Gastrocnemius medialis (tissue), 4 donors: ENCODE measurements around the gene DLGAP5. TPM values are rescaled to one million over a fixed set of nuclear protein-coding genes. Genes with fewer than 3 reads are reported as not detected.
A peak's percentile ranks its signal among the peaks of the same experiment; 100 is the strongest.

Experiments
- ATAC-seq, 2 donors: fragments of 150-250 bp; one replicate each; pipeline ENCODE4 v1.9.1; 2016
- DNase-seq, 2 donors: peaks; one replicate each; pipeline ENCODE4 v3.0.0-alpha.2; 2019
- H3K27ac ChIP-seq, 4 donors: fragments of 200-600 bp; sonication (generic); 1 replicate in 1 of 4; 2 replicates in 3 of 4; pipeline ENCODE4 v1.5.1; 2016 to 2018; ENCODE audit warnings: mild to moderate bottlenecking in 2 of 4, moderate library complexity in 1 of 4
- H3K27me3 ChIP-seq, 3 donors: fragments of 200-600 bp; sonication (generic) in 2 of 3; 1 replicate in 1 of 3; 2 replicates in 2 of 3; pipeline versions ENCODE4 v1.5.1 to v1.6.0; 2016 to 2019; ENCODE audit warnings: mild to moderate bottlenecking in 1 of 3, moderate library complexity in 1 of 3
- H3K36me3 ChIP-seq, 2 donors: fragments of 200-600 bp; sonication (generic) in 1 of 2; one replicate each; pipeline ENCODE4 v1.5.1; 2017 to 2018
- H3K4me1 ChIP-seq, 2 donors: fragments of 200-600 bp; sonication (generic) in 1 of 2; one replicate each; pipeline ENCODE4 v1.5.1; 2016 to 2017; ENCODE audit warnings: mild to moderate bottlenecking in 2 of 2
- H3K4me3 ChIP-seq, 4 donors: fragments of 200-600 bp; sonication (generic) in 3 of 4; 1 replicate in 1 of 4; 2 replicates in 3 of 4; pipeline ENCODE4 v1.5.1; 2016 to 2019; ENCODE audit warnings: mild to moderate bottlenecking in 2 of 4
- H3K9me3 ChIP-seq, 3 donors: fragments of 200-600 bp; sonication (generic) in 2 of 3; 1 replicate in 1 of 3; 2 replicates in 2 of 3; pipeline ENCODE4 v1.5.1; 2016 to 2019
- CTCF ChIP-seq, 5 experiments: fragments of 450-650 bp in 3 of 5; fragments of 200-600 bp in 2 of 5; sonication (generic) in 2 of 5; IDR thresholded peaks in 4 of 5; conservative IDR thresholded peaks in 1 of 5; 1 replicate in 4 of 5; 2 replicates in 1 of 5; pipeline ENCODE4 v1.5.1; 2016 to 2019; ENCODE audit warnings: antibody characterized with exemption in 5 of 5, mild to moderate bottlenecking in 3 of 5, moderate library complexity in 3 of 5
- POLR2A ChIP-seq, 2 donors: fragments of 450-650 bp; IDR thresholded peaks; one replicate each; pipeline ENCODE4 v1.6.1; 2017; ENCODE audit warnings: antibody characterized with exemption in 2 of 2, mild to moderate bottlenecking in 2 of 2, moderate library complexity in 2 of 2
- in situ Hi-C, 4 donors: fragments of 200-750 bp; cut with MboI; loops; one replicate each; pipeline versions ENCODE4 v1.15.0 to v1.8.0; 2017; ENCODE audit warnings: low sequenced_read_pairs in 4 of 4
- intact Hi-C: fragments of 100-400 bp; cut with DNase I; formaldehyde crosslinking; loops from one replicate; pipeline ENCODE4 v1.15.1; 2023; ENCODE audit warnings: low total_unique reads
- total RNA-seq, 4 donors: library from RNA; depleted of rRNA; stranded (reverse); fragments of >200 nt; gene quantifications; one replicate each; pipeline versions ENCODE4 v1.1.0 to v1.2.3, GENCODE V29; 2016

The DLGAP5 gene
- total RNA-seq, 4 donors from 2014 or later, result not detected

GRCh38 chr14:55122440-55122986 lies 68.9 kb downstream of the DLGAP5 start:
- Histone ChIP-seq H3K36me3 (no peaks in the 10 kb centered on the region), H3K27ac (no peak overlapping the region), H3K27me3 (no peaks in the 10 kb centered on the region), H3K4me1 (peaks cover 12 to 26% of the 10 kb centered on the region in 2 donors), H3K4me3 (no peak overlapping the region), H3K9me3 (no peaks in the 10 kb centered on the region)
- ATAC-seq, result no peak
- no peak for TF ChIP-seq POLR2A (IDR thresholded peaks at IDR 0.05)
- TF ChIP-seq CTCF (IDR thresholded peaks at IDR 0.05 in 4 of 5, conservative IDR thresholded peaks at IDR 0.05 in 1 of 5), result no peak
- in situ Hi-C loops (no loop called here), intact Hi-C loops (no loop called here)
- DNase-seq, result no peak

- no peak overlapping the region for H3K4me3 ChIP-seq
- TF ChIP-seq POLR2A (IDR thresholded peaks at IDR 0.05), result no peak
- no peak for TF ChIP-seq CTCF (IDR thresholded peaks at IDR 0.05 in 4 of 5, conservative IDR thresholded peaks at IDR 0.05 in 1 of 5)
- ATAC-seq (no peak), DNase-seq (no peak)
- no peak overlapping the region for H3K27ac ChIP-seq
- in situ Hi-C loops, result no loop called here
- H3K27me3 ChIP-seq, result no peaks in the 10 kb centered on the region
- peaks cover 12 to 26% of the 10 kb centered on the region in 2 donors for H3K4me1 ChIP-seq
- H3K9me3 ChIP-seq, result no peaks in the 10 kb centered on the region
- H3K36me3 ChIP-seq, result no peaks in the 10 kb centered on the region
- intact Hi-C loops, result no loop called here
Observed at GRCh38 chr14:55121628-55122439, 69.6 kb downstream of the DLGAP5 start.

GRCh38 chr14:55120571-55121495 lies 70.6 kb downstream of the DLGAP5 start:
- DNase-seq, result peak in 1 of 2 donors; percentile 25
- no peak for TF ChIP-seq POLR2A (IDR thresholded peaks at IDR 0.05)
- TF ChIP-seq CTCF (IDR thresholded peaks at IDR 0.05 in 4 of 5, conservative IDR thresholded peaks at IDR 0.05 in 1 of 5), result no peak
- no peak overlapping the region for H3K4me3 ChIP-seq
- peak overlapping the region in 3 of 4 donors; percentile 76 to 84 (median 83) for H3K27ac ChIP-seq
- H3K4me1 ChIP-seq, result peaks cover 12 to 26% of the 10 kb centered on the region in 2 donors
- H3K27me3 ChIP-seq, result no peaks in the 10 kb centered on the region
- ATAC-seq, result no peak
- intact Hi-C loops (no loop called here), in situ Hi-C loops (no loop called here)
- H3K9me3 ChIP-seq, result no peaks in the 10 kb centered on the region
- H3K36me3 ChIP-seq, result no peaks in the 10 kb centered on the region

GRCh38 chr14:55118761-55119160 lies 72.6 kb downstream of the DLGAP5 start:
- no peaks in the 10 kb centered on the region for H3K27me3 ChIP-seq
- intact Hi-C loops, result no loop called here
- TF ChIP-seq CTCF (IDR thresholded peaks at IDR 0.05 in 4 of 5, conservative IDR thresholded peaks at IDR 0.05 in 1 of 5), result no peak
- no peak for TF ChIP-seq POLR2A (IDR thresholded peaks at IDR 0.05)
- no peaks in the 10 kb centered on the region for H3K9me3 ChIP-seq
- H3K4me3 ChIP-seq, result no peak overlapping the region
- in situ Hi-C loops, result no loop called here
- peaks cover 12 to 26% of the 10 kb centered on the region in 2 donors for H3K4me1 ChIP-seq
- peak; percentile 49 to 66 for ATAC-seq
- peak overlapping the region; percentile 69 to 84 (median 80) for H3K27ac ChIP-seq
- no peaks in the 10 kb centered on the region for H3K36me3 ChIP-seq
- no peak for DNase-seq
